Neuron (in vitro differentiated cells): ENCODE measurements around the gene ZNF554.

Experiments
- H2AFZ ChIP-seq: one replicate; pipeline ENCODE4 v1.6.1; 2013; ENCODE audit warnings: low read depth, mild to moderate bottlenecking, inconsistent platforms, low read length, moderate library complexity
- H3K27me3 ChIP-seq: one replicate; pipeline ENCODE4 v1.6.1; 2013; ENCODE audit warnings: low read length; ENCODE audit not compliant: insufficient read depth
- H3K36me3 ChIP-seq: one replicate; pipeline ENCODE4 v1.6.1; 2013; ENCODE audit warnings: low read length; ENCODE audit not compliant: insufficient read depth
- H3K4me1 ChIP-seq: one replicate; pipeline ENCODE4 v1.6.1; 2013; ENCODE audit warnings: low read length; ENCODE audit not compliant: insufficient read depth
- H3K4me3 ChIP-seq: 2 replicates; pipeline ENCODE4 v1.5.1; 2013; ENCODE audit warnings: mild to moderate bottlenecking, low read length, moderate library complexity
- H3K9me3 ChIP-seq: one replicate; pipeline ENCODE4 v1.6.1; 2013; ENCODE audit warnings: low read length

Gene ZNF554

DNA sequence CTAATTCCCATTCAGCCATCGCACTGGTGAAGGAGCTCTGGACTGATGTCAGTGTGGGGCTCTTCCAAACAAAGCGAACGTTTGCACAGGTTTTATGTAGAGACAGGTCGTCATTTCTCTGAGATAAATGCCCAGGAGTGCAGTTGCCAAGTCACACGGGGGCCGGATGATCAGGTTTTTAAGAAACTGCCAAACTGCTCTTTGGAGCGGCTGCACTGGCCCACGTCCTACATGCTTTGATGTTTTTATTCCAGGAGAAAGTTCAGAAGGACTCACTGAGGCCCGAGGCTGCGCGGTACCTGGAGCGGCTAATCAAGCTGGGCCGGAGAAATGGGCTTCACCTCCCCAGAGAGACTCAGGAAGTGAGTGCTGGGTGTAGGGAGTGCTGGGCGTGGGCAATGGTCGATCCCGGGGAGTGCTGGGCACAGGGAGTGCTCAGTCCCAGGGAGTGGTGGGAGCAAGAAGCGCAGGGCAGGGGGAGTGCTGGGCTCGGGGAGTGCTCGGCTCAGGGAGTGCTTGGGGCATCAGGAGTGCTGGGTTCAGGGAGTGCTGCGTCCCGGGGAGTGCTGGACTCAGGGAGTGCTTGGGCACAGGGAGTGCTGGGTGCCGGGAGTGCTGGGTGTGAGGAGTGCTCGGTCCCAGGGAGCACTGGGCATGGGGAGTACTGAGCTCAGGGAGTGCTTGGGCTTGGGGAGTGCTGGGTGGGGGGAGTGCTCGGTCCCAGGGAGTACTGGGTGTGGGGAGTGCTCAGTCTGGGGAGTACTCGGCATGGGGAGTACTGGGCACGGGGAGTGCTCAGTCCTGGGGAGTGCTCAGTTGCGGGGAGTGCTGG, 23.6 kb upstream of the ZNF554 start:
- H3K4me3 ChIP-seq = no peak overlapping the region
- H3K4me1 ChIP-seq = no peaks in the 10 kb centered on the region
- peaks cover 11% of the 10 kb centered on the region for H3K9me3 ChIP-seq
- peaks cover 87% of the 10 kb centered on the region for H3K36me3 ChIP-seq
- H3K27me3 ChIP-seq = no peaks in the 10 kb centered on the region
- no peak overlapping the region for H2AFZ ChIP-seq

DNA sequence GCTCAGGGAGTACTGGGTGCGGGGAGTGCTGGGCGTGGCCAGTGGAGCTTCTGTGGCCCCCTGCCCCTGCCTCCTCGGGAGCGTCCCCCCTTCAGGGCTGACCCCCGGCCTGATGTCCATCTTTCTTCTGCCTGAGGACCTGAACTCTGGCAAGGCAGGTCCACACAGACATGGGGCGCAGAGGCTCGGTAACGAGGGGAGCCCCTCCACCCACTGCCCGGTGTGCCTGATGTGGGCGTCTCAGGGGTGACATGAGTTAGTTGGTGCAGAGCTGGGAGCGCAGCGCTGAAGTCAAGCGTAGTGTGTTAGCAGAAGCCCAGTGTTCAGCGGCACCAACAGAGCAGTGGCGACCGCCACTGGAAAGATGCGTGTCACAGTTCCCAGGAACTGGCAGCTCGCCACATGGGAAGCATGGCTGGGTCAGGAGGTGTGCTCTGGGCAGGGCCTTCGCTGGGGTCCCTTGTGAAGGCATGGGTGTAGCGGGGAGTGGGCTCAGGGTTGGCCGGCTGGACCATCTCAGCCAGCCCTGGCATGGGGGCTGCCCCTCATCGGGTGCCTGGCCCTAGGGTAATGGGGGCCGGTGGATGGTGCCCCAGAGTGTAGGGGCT, 22.9 kb upstream of the ZNF554 start:
- peaks cover 13% of the 10 kb centered on the region for H3K9me3 ChIP-seq
- no peaks in the 10 kb centered on the region for H3K4me1 ChIP-seq
- peaks cover 87% of the 10 kb centered on the region for H3K36me3 ChIP-seq
- no peak overlapping the region for H2AFZ ChIP-seq
- H3K4me3 ChIP-seq = no peak overlapping the region
- no peaks in the 10 kb centered on the region for H3K27me3 ChIP-seq

- Histone ChIP-seq H3K4me3 (no peak overlapping the region), H3K27me3 (no peaks in the 10 kb centered on the region), H3K36me3 (peaks cover 84% of the 10 kb centered on the region), H2AFZ (no peak overlapping the region), H3K4me1 (no peaks in the 10 kb centered on the region), H3K9me3 (peaks cover 16% of the 10 kb centered on the region)
Measured at GRCh38 chr19:2797280-2797679, 22.4 kb upstream of the ZNF554 start.

- H3K4me1 ChIP-seq = no peaks in the 10 kb centered on the region
- H3K9me3 ChIP-seq = peaks cover 16% of the 10 kb centered on the region
- no peaks in the 10 kb centered on the region for H3K27me3 ChIP-seq
- no peak overlapping the region for H2AFZ ChIP-seq
- no peak overlapping the region for H3K4me3 ChIP-seq
- H3K36me3 ChIP-seq = peaks cover 84% of the 10 kb centered on the region
Measured at GRCh38 chr19:2798158-2798685, 21.4 kb upstream of the ZNF554 start.

DNA sequence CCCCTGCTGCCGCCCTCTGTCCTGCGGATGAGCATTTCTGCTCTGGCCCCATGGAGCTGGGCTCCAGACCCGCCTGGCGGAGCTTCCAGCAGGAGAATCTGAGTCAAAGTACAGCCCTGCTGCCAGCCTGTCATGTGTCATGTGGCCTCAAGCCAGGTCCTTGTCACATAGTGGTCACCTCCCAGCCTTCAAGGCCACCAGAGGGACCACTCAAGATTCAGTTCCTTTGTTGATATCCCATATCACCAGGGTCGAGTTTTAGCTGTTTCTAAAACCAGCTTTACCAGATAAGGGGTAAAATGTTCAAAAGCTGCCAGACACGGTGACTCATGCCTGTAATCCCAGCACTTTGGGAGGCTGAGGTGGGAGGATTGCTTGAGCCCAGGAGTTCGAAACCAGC, 20.9 kb upstream of the ZNF554 start:
- no peak overlapping the region for H2AFZ ChIP-seq
- no peak overlapping the region for H3K4me3 ChIP-seq
- no peaks in the 10 kb centered on the region for H3K27me3 ChIP-seq
- H3K36me3 ChIP-seq = peaks cover 85% of the 10 kb centered on the region
- no peaks in the 10 kb centered on the region for H3K4me1 ChIP-seq
- peaks cover 16% of the 10 kb centered on the region for H3K9me3 ChIP-seq

DNA sequence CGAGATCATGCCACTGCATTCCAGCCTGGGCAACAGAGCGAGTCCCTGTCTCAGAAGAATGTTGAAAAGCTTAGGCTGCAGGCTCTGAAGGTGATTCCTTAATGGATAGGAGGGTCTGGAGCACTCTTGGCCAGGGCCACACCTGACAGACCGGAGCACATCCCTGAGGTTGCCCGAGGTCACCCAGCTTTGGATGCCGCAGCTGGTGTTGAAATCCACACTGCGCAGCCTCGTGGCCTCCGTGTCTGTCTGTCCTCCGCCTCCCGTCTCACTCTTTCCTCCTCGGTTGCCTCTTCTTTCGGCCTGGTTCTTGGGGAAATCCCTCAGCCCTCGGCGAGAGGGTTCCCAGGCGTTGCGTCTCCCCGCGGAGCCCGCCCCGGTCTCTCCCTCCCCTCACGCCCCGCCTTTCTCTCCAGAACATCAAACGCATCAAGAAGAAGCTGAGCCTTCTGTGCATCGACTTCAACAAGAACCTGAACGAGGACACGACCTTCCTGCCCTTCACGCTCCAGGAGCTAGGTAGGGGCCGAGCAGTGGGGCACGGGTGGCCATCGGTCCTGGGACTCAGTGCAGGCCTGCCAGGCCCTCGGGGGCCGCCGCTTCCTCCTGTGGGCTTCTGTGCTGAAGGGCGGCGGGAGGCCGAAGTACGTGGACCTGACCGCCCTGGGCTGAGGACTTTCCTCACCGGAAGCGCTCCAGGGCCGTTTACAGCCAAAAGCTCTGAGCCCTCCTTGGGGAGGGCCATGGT, 20.2 kb upstream of the ZNF554 start:
- H3K9me3 ChIP-seq = peaks cover 16% of the 10 kb centered on the region
- no peaks in the 10 kb centered on the region for H3K27me3 ChIP-seq
- H3K36me3 ChIP-seq = peaks cover 90% of the 10 kb centered on the region
- H3K4me3 ChIP-seq = no peak overlapping the region
- no peaks in the 10 kb centered on the region for H3K4me1 ChIP-seq
- H2AFZ ChIP-seq = no peak overlapping the region

DNA sequence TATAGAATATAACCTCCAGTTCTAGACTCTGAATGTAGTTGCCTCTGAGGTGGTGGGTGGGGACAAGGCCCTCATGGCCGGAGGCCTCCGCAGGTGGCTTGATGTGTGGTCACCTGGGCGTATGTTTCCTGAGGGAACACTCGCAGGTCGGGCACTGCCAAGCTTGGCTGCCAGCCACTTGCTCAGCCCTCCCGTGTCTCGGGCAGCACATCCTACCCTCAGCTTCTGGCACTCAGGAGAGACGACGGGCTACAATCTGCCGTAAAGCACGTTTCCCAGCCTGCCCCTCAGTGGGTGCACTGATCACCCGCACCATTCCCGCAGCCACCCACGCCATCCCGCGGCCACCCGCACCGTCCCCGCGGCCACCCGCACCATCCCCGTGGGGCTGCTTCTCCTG, 19.2 kb upstream of the ZNF554 start:
- H3K4me3 ChIP-seq = no peak overlapping the region
- H3K4me1 ChIP-seq = no peaks in the 10 kb centered on the region
- no peak overlapping the region for H2AFZ ChIP-seq
- H3K27me3 ChIP-seq = no peaks in the 10 kb centered on the region
- H3K9me3 ChIP-seq = peaks cover 16% of the 10 kb centered on the region
- H3K36me3 ChIP-seq = peaks cover 91% of the 10 kb centered on the region

- peaks cover 90% of the 10 kb centered on the region for H3K36me3 ChIP-seq
- H3K4me1 ChIP-seq = no peaks in the 10 kb centered on the region
- H3K27me3 ChIP-seq = no peaks in the 10 kb centered on the region
- no peak overlapping the region for H3K4me3 ChIP-seq
- no peak overlapping the region for H2AFZ ChIP-seq
- peaks cover 16% of the 10 kb centered on the region for H3K9me3 ChIP-seq
Measured at GRCh38 chr19:2802826-2803225, 16.8 kb upstream of the ZNF554 start.

GRCh38 chr19:2803486-2804155, 16.0 kb upstream of the ZNF554 start:
- H2AFZ ChIP-seq = no peak overlapping the region
- H3K36me3 ChIP-seq = peaks cover 90% of the 10 kb centered on the region
- no peak overlapping the region for H3K4me3 ChIP-seq
- H3K27me3 ChIP-seq = no peaks in the 10 kb centered on the region
- peaks cover 16% of the 10 kb centered on the region for H3K9me3 ChIP-seq
- no peaks in the 10 kb centered on the region for H3K4me1 ChIP-seq

DNA sequence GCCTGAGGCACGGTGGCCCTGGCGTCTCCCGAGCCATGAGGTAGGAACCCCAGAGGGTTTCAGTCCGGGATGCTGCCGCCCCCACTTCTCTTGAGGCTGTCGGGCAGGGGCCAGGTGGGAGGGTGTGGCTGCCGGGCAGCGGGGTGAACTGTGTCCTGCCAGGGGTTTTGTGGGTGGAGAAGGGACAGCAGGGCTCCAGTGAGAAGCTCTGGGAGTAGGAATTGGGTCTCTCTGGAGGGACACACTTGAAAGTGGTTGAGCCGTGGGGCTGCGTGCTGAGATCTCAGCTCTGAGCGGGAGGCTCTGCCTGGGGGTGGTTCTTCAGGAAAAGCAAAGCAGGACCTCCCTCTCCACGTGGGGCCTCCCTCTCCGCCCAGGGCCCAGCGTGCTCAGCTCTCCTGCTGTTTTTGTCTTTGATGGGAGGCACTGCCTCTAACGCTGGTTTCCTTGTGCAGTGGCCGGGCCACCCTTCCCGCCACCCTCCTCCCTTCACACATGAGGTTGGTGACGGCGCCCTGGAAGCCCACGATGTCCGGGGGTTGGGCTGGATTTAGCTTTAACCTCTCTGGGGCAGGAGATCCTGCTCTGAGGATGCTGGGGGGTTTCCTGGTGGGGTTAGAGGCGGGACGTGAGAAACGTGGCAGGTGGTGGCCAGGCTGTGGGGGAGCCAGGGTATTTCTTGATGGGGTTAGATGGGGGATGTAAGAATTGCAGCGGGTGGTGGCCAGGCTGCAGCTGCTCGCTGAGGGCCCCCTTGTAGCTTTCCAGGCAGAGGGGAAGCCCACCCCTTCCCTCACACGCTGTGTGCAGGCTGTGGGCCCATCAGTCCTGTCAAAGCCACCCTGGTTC, 15.3 kb upstream of the ZNF554 start:
- H2AFZ ChIP-seq = no peak overlapping the region
- H3K4me3 ChIP-seq = no peak overlapping the region
- peaks cover 12% of the 10 kb centered on the region for H3K9me3 ChIP-seq
- H3K4me1 ChIP-seq = no peaks in the 10 kb centered on the region
- no peaks in the 10 kb centered on the region for H3K27me3 ChIP-seq
- H3K36me3 ChIP-seq = peaks cover 90% of the 10 kb centered on the region

GRCh38 chr19:2805261-2805900, 14.3 kb upstream of the ZNF554 start:
- no peak overlapping the region for H3K4me3 ChIP-seq
- peaks cover 9% of the 10 kb centered on the region for H3K9me3 ChIP-seq
- H3K36me3 ChIP-seq = peaks cover 90% of the 10 kb centered on the region
- no peak overlapping the region for H2AFZ ChIP-seq
- H3K4me1 ChIP-seq = no peaks in the 10 kb centered on the region
- no peaks in the 10 kb centered on the region for H3K27me3 ChIP-seq
